HepG2 (cell line): ENCODE data around the gene TARDBP. TPM values are rescaled to one million over a fixed set of nuclear protein-coding genes. Genes with fewer than 3 reads are reported as not detected.
A peak's percentile ranks its signal among the peaks of the same experiment; 100 is the strongest.

ENCODE experiments used
- ATAC-seq: fragments of 200-7000 bp; cut with Tn5 transposase; 3 replicates; pipeline ENCODE4 v1.9.1; 2020; ENCODE audit warnings: mild to moderate bottlenecking, moderate library complexity
- BruUV-seq: library from RNA; stranded (reverse); fragments of 400-500 nt; replicated peaks from 2 replicates; lab custom pipeline; 2021; lab: Mats Ljungman, UMichigan
- CTCF ChIA-PET: fragments of 300-600 bp; formaldehyde crosslinking; extraction: SDS; loops from one replicate; lab custom pipeline; 2021; ENCODE audit warnings: low total read pairs, inconsistent platforms, low intra/inter-chr PET ratio; lab: Yijun Ruan, JAX
- POLR2A ChIA-PET: fragments of 350-600 bp; sonication (Branson Sonifier 250); formaldehyde crosslinking; loops from one replicate; lab custom pipeline; 2020; ENCODE audit warnings: antibody characterized with exemption, inconsistent platforms; lab: Yijun Ruan, JAX
- DNase-seq: peaks from one replicate; pipeline ENCODE4 v3.0.0-alpha.2; 2015; ENCODE audit warnings: low spot score
- FAIRE-seq: peaks from 3 replicates; lab custom pipeline; 2011; peaks lifted over from hg19 to GRCh38; lab: Jason Lieb, UNC
- H2AFZ ChIP-seq: one replicate; pipeline ENCODE4 v1.6.1; 2011; ENCODE audit warnings: low read length, inconsistent platforms
- H3K27ac ChIP-seq: fragments of 300-600 bp; 3 replicates; pipeline ENCODE4 v1.8.0; 2011; ENCODE audit warnings: mixed run types, mild to moderate bottlenecking, mixed read lengths, low read length, inconsistent platforms; ENCODE audit not compliant: insufficient read depth; ENCODE audit errors: extremely low read length
- H3K27me3 ChIP-seq, 2 experiments: fragments of 200-600 bp in 1 of 2; 2 replicates in 1 of 2; 3 replicates in 1 of 2; pipeline versions ENCODE4 v1.6.0 to v1.8.0; 2011; ENCODE audit warnings: low read length in 2 of 2, mild to moderate bottlenecking in 2 of 2, moderate library complexity in 2 of 2, inconsistent platforms in 1 of 2; ENCODE audit not compliant: insufficient read depth in 2 of 2, control insufficient read depth in 1 of 2
- H3K36me3 ChIP-seq, 2 experiments: fragments of 200-600 bp in 1 of 2; replicated peaks in 1 of 2; 2 replicates in 1 of 2; 3 replicates in 1 of 2; pipeline versions ENCODE4 v1.5.1 to v1.8.0; 2011; ENCODE audit warnings: low read length in 2 of 2, inconsistent platforms in 1 of 2; ENCODE audit not compliant: insufficient read depth in 2 of 2, control insufficient read depth in 1 of 2
- H3K4me1 ChIP-seq: 2 replicates; pipeline ENCODE4 v1.5.1; 2012; ENCODE audit warnings: low read length, inconsistent platforms; ENCODE audit not compliant: insufficient read depth
- H3K4me2 ChIP-seq: 2 replicates; pipeline ENCODE4 v1.6.0; 2011; ENCODE audit warnings: low read depth, low read length, inconsistent platforms
- H3K4me3 ChIP-seq, 3 experiments: fragments of 200-600 bp in 1 of 3; sonication (generic), shearing (Covaris generic) in 1 of 3; replicated peaks in 1 of 3; 2 replicates each; pipeline ENCODE4 v1.5.1; 2011 to 2016; ENCODE audit warnings: low read length in 3 of 3, inconsistent platforms in 2 of 3, low read depth in 2 of 3, mild to moderate bottlenecking in 2 of 3, control low read depth in 1 of 3, mixed read lengths in 1 of 3; ENCODE audit not compliant: insufficient read depth in 1 of 3
- H3K79me2 ChIP-seq: one replicate; pipeline ENCODE4 v1.6.1; 2011; ENCODE audit warnings: low read length, inconsistent platforms; ENCODE audit not compliant: insufficient read depth
- H3K9ac ChIP-seq: 2 replicates; pipeline ENCODE4 v1.6.0; 2011; ENCODE audit warnings: mild to moderate bottlenecking, low read depth, low read length, inconsistent platforms; ENCODE audit not compliant: insufficient read depth
- H3K9me3 ChIP-seq: 2 replicates; pipeline ENCODE4 v1.5.1; 2012; ENCODE audit warnings: mild to moderate bottlenecking, low read length
- H4K20me1 ChIP-seq: 2 replicates; pipeline ENCODE4 v1.6.0; 2011; ENCODE audit warnings: inconsistent platforms, mild to moderate bottlenecking, low read length, moderate library complexity; ENCODE audit not compliant: insufficient read depth
- E2F2 ChIP-seq: sonication (generic); formaldehyde crosslinking; IDR thresholded peaks from 2 replicates; pipeline ENCODE4 v1.4.0; 2020; ENCODE audit warnings: missing genetic modification reagents, borderline replicate concordance
- HOXD1 ChIP-seq: sonication (generic); formaldehyde crosslinking; IDR thresholded peaks from 2 replicates; pipeline ENCODE4 v1.5.0; 2020; ENCODE audit warnings: missing genetic modification reagents
- KAT2B ChIP-seq: fragments of 150-350 bp; IDR thresholded peaks from 2 replicates; pipeline ENCODE4 v1.6.1; 2014; ENCODE audit warnings: low read depth, low read length, borderline replicate concordance
- NFKB2 ChIP-seq: sonication (generic); formaldehyde crosslinking; IDR thresholded peaks from 2 replicates; pipeline ENCODE4 v1.4.0; 2020; ENCODE audit warnings: missing genetic modification reagents, borderline replicate concordance
- POLR2AphosphoS5 ChIP-seq: IDR thresholded peaks from 2 replicates; pipeline ENCODE4 v1.6.1; 2012; ENCODE audit warnings: low read depth, low read length
- ZNF205 ChIP-seq: IDR thresholded peaks from 2 replicates; pipeline ENCODE4 v1.6.1; 2018; ENCODE audit warnings: missing biosample characterization, missing genetic modification reagents
- WGBS: methylation state at CpG from one replicate; pipeline ENCODE4 v1.1.6; 2017; ENCODE audit warnings: low lambda C conversion rate; 5-methylcytosine and 5-hydroxymethylcytosine counted together
- in situ Hi-C: cut with HindIII; loops from 2 replicates; pipeline ENCODE4 v1.10.0; 2017; ENCODE audit warnings: low pct_unique_long_range_greater_than_20kb; ENCODE audit not compliant: extremely low pct_ligation_motif_present
- intact Hi-C: fragments of 100-400 bp; cut with micrococcal nuclease; formaldehyde crosslinking; loops from one replicate; pipeline ENCODE4 v1.10.0; 2022; ENCODE audit not compliant: unreplicated experiment
- polyA plus RNA-seq, 8 experiments: library from polyadenylated mRNA; depleted of rRNA in 3 of 8; stranded (reverse) in 7 of 8; unstranded in 1 of 8; fragments of >200 nt; fragmentation: Illumina TruSeq in 4 of 8; extraction: Trizol in 4 of 8; gene quantifications; 2 replicates each; pipeline versions ENCODE4 v1.2.1 to v1.2.3, GENCODE V29; 2011 to 2016; ENCODE audit warnings: low read depth in 4 of 8, missing spikeins in 1 of 8, mixed read lengths in 1 of 8; ENCODE audit not compliant: insufficient read depth in 1 of 8
- total RNA-seq, 5 experiments: library from RNA; depleted of rRNA; stranded (reverse); fragments of >200 nt; fragmentation: Illumina TruSeq; extraction: Trizol; gene quantifications; 2 replicates each; pipeline ENCODE4 v1.2.3, GENCODE V29; 2016; ENCODE audit warnings: low read depth in 1 of 5

TARDBP gene
- total and polyA plus RNA-seq, 2 of the 13 experiments (the other 11 are each of a cell fraction or from before 2014, with no cell fraction given) = 62.4 to 93.0 TPM

- no peak for TF ChIP-seq ZNF205 (CRISPR knock-in tag)
These were observed 12.4 kb downstream of the TARDBP start (continued) for GRCh38 chr1:11024874-11025203.

GRCh38 chr1:11025618-11026017 is 13.2 kb downstream of the TARDBP start:
- no peak overlapping the region for H3K9ac ChIP-seq
- WGBS = 98% methylated on average over 1 of the region's 1 CpG
- H3K4me3 ChIP-seq = no peak overlapping the region
- H3K36me3 ChIP-seq = peaks cover 12 to 54% of the 10 kb centered on the region in 2 experiments
- in situ Hi-C loops (loop anchor here (25.0 kb wide), 1 partner anchor 612 kb away; no protein-coding TSS in a partner anchor), intact Hi-C loops (no loop called here)
- FAIRE-seq = no peak
- no peak for DNase-seq
- no peak overlapping the region for H3K4me2 ChIP-seq
- H3K4me1 ChIP-seq = no peaks in the 10 kb centered on the region
- H2AFZ ChIP-seq = no peak overlapping the region
- TF ChIP-seq NFKB2 (no peak), POLR2AphosphoS5 (0 out of 2 replicates have a peak, but pooled peaks have one; percentile 21), E2F2 (no peak), HOXD1 (CRISPR knock-in tag) (no peak)
- no peak overlapping the region for H3K27ac ChIP-seq
- H3K27me3 ChIP-seq = no peaks in the 10 kb centered on the region
- no TSS peak for BruUV-seq
- no peaks in the 10 kb centered on the region for H3K9me3 ChIP-seq
- CTCF ChIA-PET = no interaction called here
- no peak for ATAC-seq
- POLR2A ChIA-PET = no interaction called here
- H4K20me1 ChIP-seq = no peaks in the 10 kb centered on the region; the same call in 1 of the 2 replicates
- no peaks in the 10 kb centered on the region for H3K79me2 ChIP-seq

GRCh38 chr1:11026052-11026451 is 13.6 kb downstream of the TARDBP start:
- Histone ChIP-seq H3K4me2 (no peak overlapping the region), H3K9me3 (no peaks in the 10 kb centered on the region), H4K20me1 (no peaks in the 10 kb centered on the region; the same call in 1 of the 2 replicates), H3K4me3 (no peak overlapping the region)
- ChIA-PET CTCF (no interaction called here), POLR2A (no interaction called here)
- WGBS = 88% methylated on average over 1 of the region's 1 CpG
- intact Hi-C loops = no loop called here
- BruUV-seq = no TSS peak
- TF ChIP-seq KAT2B = no peak
- TF ChIP-seq POLR2AphosphoS5 = peak; percentile 12; the same call in 1 of the 2 replicates
- TF ChIP-seq, all 625 proteins: peak for 1
- Histone ChIP-seq H3K27me3 (no peaks in the 10 kb centered on the region), H3K36me3 (peaks cover 10 to 50% of the 10 kb centered on the region in 2 experiments), H2AFZ (no peak overlapping the region), H3K79me2 (no peaks in the 10 kb centered on the region), H3K4me1 (no peaks in the 10 kb centered on the region), H3K9ac (no peak overlapping the region), H3K27ac (no peak overlapping the region)
- in situ Hi-C loops = loop anchor here (25.0 kb wide), 1 partner anchor 611 kb away; no protein-coding TSS in a partner anchor
- no peak for FAIRE-seq
- DNase-seq = no peak
- no peak for ATAC-seq
